HG02852 (cell line): ENCODE results near the gene FRMD4A.
"Not testable (repeated sequence)": the region's sequence is repeated elsewhere in the genome, so short reads cannot be mapped to it uniquely, and the experiment has no call there.

Source experiments
- ATAC-seq: cut with Tn5 transposase; IDR thresholded peaks from one replicate; pipeline ENCODE4 v1.9.1; 2021; ENCODE audit warnings: mild to moderate bottlenecking, moderate library complexity; ENCODE audit not compliant: unreplicated experiment

Gene FRMD4A

GRCh38 chr10:13773496-13774170 is 557.1 kb downstream of the FRMD4A start:
- ATAC-seq, result no peak

GRCh38 chr10:13773043-13773442 is 557.7 kb downstream of the FRMD4A start:
- ATAC-seq, result no peak

- no peak for ATAC-seq
Observed at GRCh38 chr10:13771992-13772391, 558.7 kb downstream of the FRMD4A start.

- ATAC-seq, result no peak
Observed at GRCh38 chr10:13770760-13771493, 559.8 kb downstream of the FRMD4A start.

GRCh38 chr10:13769946-13770345 is 560.8 kb downstream of the FRMD4A start:
- ATAC-seq, result no peak

GRCh38 chr10:13767676-13768178 is 563.0 kb downstream of the FRMD4A start:
- no peak for ATAC-seq

GRCh38 chr10:13767148-13767547 is 563.6 kb downstream of the FRMD4A start:
- ATAC-seq, result not testable (repeated sequence)

GRCh38 chr10:13765641-13766341 is 564.9 kb downstream of the FRMD4A start:
- no peak for ATAC-seq

GRCh38 chr10:13761490-13762091 is 569.1 kb downstream of the FRMD4A start:
- ATAC-seq, result no peak

GRCh38 chr10:13759168-13759567 is 571.6 kb downstream of the FRMD4A start:
- ATAC-seq, result no peak

- ATAC-seq, result no peak
Observed at GRCh38 chr10:13758756-13759155, 572.0 kb downstream of the FRMD4A start.

- ATAC-seq, result no peak
Observed at GRCh38 chr10:13758312-13758711, 572.4 kb downstream of the FRMD4A start.

- no peak for ATAC-seq
Observed at GRCh38 chr10:13754277-13754676, 576.4 kb downstream of the FRMD4A start.

GRCh38 chr10:13751191-13751764 is 579.4 kb downstream of the FRMD4A start:
- peak; percentile 42 for ATAC-seq

- ATAC-seq, result no peak
Observed at GRCh38 chr10:13750299-13751190, 580.2 kb downstream of the FRMD4A start.

- no peak for ATAC-seq
Observed at GRCh38 chr10:13745271-13745670, 585.5 kb downstream of the FRMD4A start.

- ATAC-seq, result no peak
Observed at GRCh38 chr10:13743963-13744362, 586.8 kb downstream of the FRMD4A start.

GRCh38 chr10:13743101-13743693 is 587.5 kb downstream of the FRMD4A start:
- no peak for ATAC-seq

GRCh38 chr10:13741438-13741837 is 589.3 kb downstream of the FRMD4A start:
- no peak for ATAC-seq
